K562 (cell line): ENCODE results near the gene WIF1. TPM values are rescaled to one million over a fixed set of nuclear protein-coding genes. Genes with fewer than 3 reads are reported as not detected.

Experiments used
- ATAC-seq: fragments of 200-7000 bp; cut with Tn5 transposase; 3 replicates; pipeline ENCODE4 v1.9.1; 2020; ENCODE audit warnings: moderate library complexity
- BruUV-seq: library from RNA; stranded (reverse); fragments of 400-500 nt; replicated peaks from 2 replicates; lab custom pipeline; 2021; lab: Mats Ljungman, UMichigan
- CTCF ChIA-PET: fragments of 300-600 bp; formaldehyde crosslinking; extraction: SDS; loops from one replicate; lab custom pipeline; 2021; ENCODE audit warnings: low intra/inter-chr PET ratio; lab: Yijun Ruan, JAX
- POLR2A ChIA-PET: fragments of 300-600, 350-650 bp; sonication (Branson Sonifier 250); formaldehyde crosslinking; extraction: SDS; loops from one replicate; lab custom pipeline; 2021; ENCODE audit warnings: antibody characterized with exemption, inconsistent platforms; lab: Yijun Ruan, JAX
- DNase-seq, 4 experiments: peaks; one replicate each; pipeline versions ENCODE4 v3.0.0 to v3.0.0-alpha.2; 2011 to 2018; ENCODE audit warnings: low spot score in 3 of 4, mixed read lengths in 3 of 4; ENCODE audit errors: extremely low read depth in 1 of 4
- FAIRE-seq: peaks from 2 replicates; lab custom pipeline; 2011; peaks lifted over from hg19 to GRCh38; lab: Jason Lieb, UNC
- H2AFZ ChIP-seq: 2 replicates; pipeline ENCODE4 v1.6.0; 2011; ENCODE audit warnings: low read depth, low read length, control low read depth, inconsistent platforms
- H3K27ac ChIP-seq: fragments of 200-600 bp; 3 replicates; pipeline ENCODE4 v1.8.0; 2011; ENCODE audit warnings: low read depth, mild to moderate bottlenecking, control low read depth, inconsistent platforms, low read length, moderate library complexity, mixed read lengths; ENCODE audit errors: extremely low read depth
- H3K27me3 ChIP-seq, 2 experiments: fragments of 300-600 bp in 1 of 2; 2 replicates in 1 of 2; 3 replicates in 1 of 2; pipeline versions ENCODE4 v1.6.0 to v1.8.0; 2011; ENCODE audit warnings: inconsistent platforms in 2 of 2, low read length in 2 of 2, mild to moderate bottlenecking in 1 of 2, mixed read lengths in 1 of 2, moderate library complexity in 1 of 2; ENCODE audit not compliant: control insufficient read depth in 2 of 2, insufficient read depth in 2 of 2
- H3K36me3 ChIP-seq: fragments of 300-600 bp; 3 replicates; pipeline ENCODE4 v1.8.0; 2011; ENCODE audit warnings: mild to moderate bottlenecking, low read length, inconsistent platforms; ENCODE audit not compliant: control insufficient read depth, insufficient read depth
- H3K4me1 ChIP-seq, 2 experiments: fragments of 200-600 bp in 1 of 2; replicated peaks in 1 of 2; 2 replicates in 1 of 2; 3 replicates in 1 of 2; pipeline versions ENCODE4 v1.5.1 to v1.8.0; 2011; ENCODE audit warnings: inconsistent platforms in 2 of 2, low read length in 2 of 2, mild to moderate bottlenecking in 1 of 2, mixed read lengths in 1 of 2, moderate library complexity in 1 of 2; ENCODE audit not compliant: control insufficient read depth in 2 of 2, insufficient read depth in 2 of 2
- H3K4me2 ChIP-seq: 2 replicates; pipeline ENCODE4 v1.6.1; 2011; ENCODE audit warnings: low read length, control low read depth, inconsistent platforms, mixed read lengths; ENCODE audit not compliant: insufficient read depth
- H3K4me3 ChIP-seq: fragments of 200-600 bp; sonication (generic), shearing (Covaris generic); 2 replicates; pipeline ENCODE4 v1.5.1; 2016; ENCODE audit warnings: control low read depth, inconsistent platforms
- H3K79me2 ChIP-seq: fragments of 200-600 bp; 3 replicates; pipeline ENCODE4 v1.8.0; 2011; ENCODE audit warnings: low read length, inconsistent platforms; ENCODE audit not compliant: control insufficient read depth, insufficient read depth
- H3K9ac ChIP-seq, 2 experiments: 2 replicates each; pipeline versions ENCODE4 v1.6.0 to v1.6.1; 2011; ENCODE audit warnings: low read depth in 2 of 2, low read length in 2 of 2, control low read depth in 1 of 2, inconsistent platforms in 1 of 2, mild to moderate bottlenecking in 1 of 2, mixed read lengths in 1 of 2; ENCODE audit not compliant: insufficient read depth in 1 of 2
- H3K9me1 ChIP-seq: one replicate; pipeline ENCODE4 v1.6.0; 2011; ENCODE audit warnings: inconsistent platforms, mild to moderate bottlenecking, low read length, moderate library complexity; ENCODE audit not compliant: control insufficient read depth, insufficient read depth
- H3K9me3 ChIP-seq: replicated peaks from 2 replicates; pipeline ENCODE4 v1.5.1; 2011; ENCODE audit warnings: low read depth, low read length, inconsistent platforms; ENCODE audit not compliant: control insufficient read depth, insufficient read depth
- H4K20me1 ChIP-seq: replicated peaks from 2 replicates; pipeline ENCODE4 v1.6.1; 2011; ENCODE audit warnings: low read length, inconsistent platforms, mixed read lengths; ENCODE audit not compliant: control insufficient read depth, insufficient read depth
- KLF1 ChIP-seq: fragments of 450-650 bp; IDR thresholded peaks from 2 replicates; pipeline ENCODE4 v1.6.1; 2016; ENCODE audit warnings: missing genetic modification characterization, missing compliant biosample characterization
- KLF16 ChIP-seq: IDR thresholded peaks from 2 replicates; pipeline ENCODE4 v1.6.1; 2016; ENCODE audit warnings: antibody characterized with exemption
- PBX2 ChIP-seq, 2 experiments: IDR thresholded peaks in 1 of 2; conservative IDR thresholded peaks in 1 of 2; 2 replicates each; pipeline ENCODE4 v1.6.1; 2016; ENCODE audit warnings: low read depth in 2 of 2, mild to moderate bottlenecking in 1 of 2, missing compliant biosample characterization in 1 of 2, missing genetic modification characterization in 1 of 2, moderate library complexity in 1 of 2
- RBM14 ChIP-seq: fragments of 200-400 bp; formaldehyde crosslinking; IDR thresholded peaks from 2 replicates; pipeline ENCODE4 v1.6.1; 2018; ENCODE audit warnings: low read depth, mild to moderate bottlenecking, low read length, moderate library complexity, borderline replicate concordance; ENCODE audit not compliant: insufficient read depth
- SMARCB1 ChIP-seq: IDR thresholded peaks from 2 replicates; pipeline ENCODE4 v1.6.1; 2011; ENCODE audit warnings: improper control_type of control experiment, low read depth; ENCODE audit not compliant: insufficient read length
- TAF7 ChIP-seq: fragments of 450-650 bp; IDR thresholded peaks from 2 replicates; pipeline ENCODE4 v1.6.1; 2016; ENCODE audit warnings: missing genetic modification characterization, missing compliant biosample characterization
- TFAP4 ChIP-seq: sonication (generic); formaldehyde crosslinking; IDR thresholded peaks from 2 replicates; pipeline ENCODE4 v1.8.0; 2022; ENCODE audit warnings: missing genetic modification reagents, mild to moderate bottlenecking, moderate library complexity, borderline replicate concordance
- ZKSCAN1 ChIP-seq: fragments of 150-350 bp; IDR thresholded peaks from 2 replicates; pipeline ENCODE4 v1.6.1; 2016; ENCODE audit warnings: low read depth, low read length
- WGBS: fragments of 100-300 bp; shearing (Covaris generic); methylation state at CpG from one replicate; pipeline ENCODE4 v1.1.6; 2016; ENCODE audit warnings: low coverage, mixed read lengths; ENCODE audit not compliant: insufficient coverage; ENCODE audit errors: missing lambda C conversion rate; 5-methylcytosine and 5-hydroxymethylcytosine counted together
- in situ Hi-C: fragments of 300-500 bp; cut with MboI; formaldehyde crosslinking; loops from 4 replicates; pipeline ENCODE4 v1.15.0; 2018; ENCODE audit warnings: inconsistent platforms, mixed read lengths
- intact Hi-C: fragments of 100-400 bp; cut with micrococcal nuclease; formaldehyde crosslinking; loops from 2 replicates; pipeline ENCODE4 v1.14.2; 2022
- polyA plus RNA-seq, 8 experiments: library from polyadenylated mRNA; depleted of rRNA in 4 of 8; stranded (reverse) in 5 of 8; unstranded in 3 of 8; fragments of >200 nt; fragmentation: Nextera tagmentation in 2 of 8; fragmentation: Illumina TruSeq in 1 of 8; extraction: Ambion mirVana in 2 of 8; extraction: Trizol in 1 of 8; gene quantifications; 2 replicates each; pipeline versions ENCODE4 v1.2.1 to v1.2.3, GENCODE V29; 2011 to 2014; ENCODE audit warnings: inconsistent platforms in 1 of 8, missing spikeins in 1 of 8
- total RNA-seq, 7 experiments: library from RNA; depleted of rRNA in 6 of 7; stranded (reverse); fragments of >200 nt in 6 of 7; fragmentation: Illumina TruSeq in 2 of 7; extraction: Trizol in 2 of 7; gene quantifications; 2 replicates each; pipeline versions ENCODE4 v1.2.1 to v1.2.3, GENCODE V29; 2011 to 2021; ENCODE audit warnings: low replicate concordance in 1 of 7

WIF1 gene
- total and polyA plus RNA-seq, 9 of the 15 experiments (the other 6 are each of a cell fraction or from before 2014, with no cell fraction given) = not detected

GRCh38 chr12:65099182-65099581, 21.9 kb downstream of the WIF1 start:
- intact Hi-C loops = no loop called here
- no peaks in the 10 kb centered on the region for H3K4me1 ChIP-seq
- H3K27me3 ChIP-seq = no peaks in the 10 kb centered on the region
- no peaks in the 10 kb centered on the region for H3K79me2 ChIP-seq
- no peak overlapping the region for H2AFZ ChIP-seq
- ChIA-PET CTCF (no interaction called here), POLR2A (no interaction called here)
- DNase-seq = no peak
- no peak overlapping the region for H3K4me2 ChIP-seq
- no peaks in the 10 kb centered on the region for H4K20me1 ChIP-seq
- no peak for FAIRE-seq
- BruUV-seq = no TSS peak
- no peaks in the 10 kb centered on the region for H3K9me3 ChIP-seq
- H3K36me3 ChIP-seq = no peaks in the 10 kb centered on the region
- H3K9me1 ChIP-seq = no peaks in the 10 kb centered on the region
- H3K27ac ChIP-seq = no peak overlapping the region
- 0% methylated on average over 3 of the region's 3 CpGs for WGBS
- ATAC-seq = no peak
- H3K9ac ChIP-seq = no peak overlapping the region
- H3K4me3 ChIP-seq = no peak overlapping the region
- TF ChIP-seq KLF16 (no peak), PBX2 (CRISPR knock-in tag; IDR thresholded peaks at IDR 0.05; ENCODE audit: low read depth) (no peak), PBX2 (tag; conservative IDR thresholded peaks at IDR 0.05; ENCODE audit: low read depth) (no peak), SMARCB1 (no peak), TAF7 (tag) (no peak), KLF1 (tag) (no peak), TFAP4 (no peak), RBM14 (no peak), ZKSCAN1 (no peak)
- in situ Hi-C loops = no loop called here
